Suprapubic skin (tissue), 4 donors: ENCODE results near the gene CLIC3. TPM values are rescaled to one million over a fixed set of nuclear protein-coding genes. Genes with fewer than 3 reads are reported as not detected.

Experiments used
- DNase-seq, 2 donors: peaks; one replicate each; pipeline ENCODE4 v3.0.0-alpha.2; 2019; ENCODE audit warnings: low spot score in 2 of 2
- H3K27ac ChIP-seq: fragments of 200-600 bp; sonication (generic); one replicate; pipeline ENCODE4 v1.5.1; 2019
- H3K27me3 ChIP-seq: fragments of 200-600 bp; sonication (generic); one replicate; pipeline ENCODE4 v1.5.1; 2019
- H3K36me3 ChIP-seq: fragments of 200-600 bp; sonication (generic); one replicate; pipeline ENCODE4 v1.5.1; 2019
- H3K4me1 ChIP-seq: fragments of 200-600 bp; sonication (generic); one replicate; pipeline ENCODE4 v1.5.1; 2019
- H3K4me3 ChIP-seq: fragments of 200-600 bp; sonication (generic); one replicate; pipeline ENCODE4 v1.5.1; 2019; ENCODE audit warnings: mild to moderate bottlenecking
- H3K9me3 ChIP-seq: fragments of 200-600 bp; sonication (generic); one replicate; pipeline ENCODE4 v1.5.1; 2019
- EP300 ChIP-seq: sonication (generic); formaldehyde crosslinking; IDR thresholded peaks from one replicate; pipeline ENCODE4 v1.6.1; 2017; ENCODE audit warnings: antibody characterized with exemption
- POLR2A ChIP-seq, 2 donors: fragments of 450-650 bp; IDR thresholded peaks; one replicate each; pipeline ENCODE4 v1.6.1; 2017; ENCODE audit warnings: antibody characterized with exemption in 2 of 2, mild to moderate bottlenecking in 2 of 2, moderate library complexity in 2 of 2
- POLR2AphosphoS5 ChIP-seq, 3 donors: sonication (generic); formaldehyde crosslinking; IDR thresholded peaks; one replicate each; pipeline ENCODE4 v1.6.1; 2017; ENCODE audit warnings: antibody characterized with exemption in 3 of 3
- WGBS: methylation state at CpG from one replicate; pipeline ENCODE4 v1.1.5; 2018; 5-methylcytosine and 5-hydroxymethylcytosine counted together
- total RNA-seq, 4 donors: library from RNA; depleted of rRNA; stranded (reverse); fragments of >200 nt; gene quantifications; one replicate each; pipeline ENCODE4 v1.1.0, GENCODE V29; 2016
- TF ChIP-seq, protein P1 (sequence below), 2 donors: fragments of 200-600 bp in 1 of 2; fragments of 450-650 bp in 1 of 2; sonication (generic) in 1 of 2; IDR thresholded peaks; one replicate each; pipeline ENCODE4 v1.5.1; 2016 to 2019; ENCODE audit warnings: antibody characterized with exemption in 2 of 2, mild to moderate bottlenecking in 1 of 2, moderate library complexity in 1 of 2

CLIC3 gene
- total RNA-seq, 4 donors from 2014 or later: 20.6 to 159 (median 130) TPM

DNA sequence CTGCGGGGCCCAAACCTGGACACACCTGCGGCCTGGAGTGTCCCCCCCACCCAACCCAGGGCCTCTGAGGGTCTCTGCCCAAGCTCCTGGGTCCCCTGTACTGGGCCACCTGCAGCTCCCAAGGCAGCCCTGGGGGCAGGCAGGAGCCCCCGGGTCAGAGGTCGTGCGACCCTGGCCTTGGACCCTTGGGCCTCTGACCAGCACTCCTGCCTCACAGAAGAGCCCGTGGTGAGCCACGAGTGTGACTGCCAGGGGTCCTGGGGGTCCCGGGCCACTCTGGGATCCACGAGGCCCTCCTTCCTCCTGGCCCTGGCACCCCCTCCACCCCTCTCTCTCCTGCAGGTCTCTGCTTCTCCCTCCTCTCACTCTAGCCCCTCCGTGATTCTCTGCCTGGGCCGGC, 24.0 kb downstream of the CLIC3 start:
- Histone ChIP-seq H3K27me3 (no peaks in the 10 kb centered on the region), H3K27ac (no peak overlapping the region), H3K4me1 (peaks cover 30% of the 10 kb centered on the region), H3K4me3 (no peak overlapping the region), H3K9me3 (no peaks in the 10 kb centered on the region), H3K36me3 (no peaks in the 10 kb centered on the region)
- 80% methylated on average over 6 of the region's 11 CpGs for WGBS
- no peak for TF ChIP-seq POLR2AphosphoS5 (IDR thresholded peaks at IDR 0.05)
- TF ChIP-seq, protein P1, sequence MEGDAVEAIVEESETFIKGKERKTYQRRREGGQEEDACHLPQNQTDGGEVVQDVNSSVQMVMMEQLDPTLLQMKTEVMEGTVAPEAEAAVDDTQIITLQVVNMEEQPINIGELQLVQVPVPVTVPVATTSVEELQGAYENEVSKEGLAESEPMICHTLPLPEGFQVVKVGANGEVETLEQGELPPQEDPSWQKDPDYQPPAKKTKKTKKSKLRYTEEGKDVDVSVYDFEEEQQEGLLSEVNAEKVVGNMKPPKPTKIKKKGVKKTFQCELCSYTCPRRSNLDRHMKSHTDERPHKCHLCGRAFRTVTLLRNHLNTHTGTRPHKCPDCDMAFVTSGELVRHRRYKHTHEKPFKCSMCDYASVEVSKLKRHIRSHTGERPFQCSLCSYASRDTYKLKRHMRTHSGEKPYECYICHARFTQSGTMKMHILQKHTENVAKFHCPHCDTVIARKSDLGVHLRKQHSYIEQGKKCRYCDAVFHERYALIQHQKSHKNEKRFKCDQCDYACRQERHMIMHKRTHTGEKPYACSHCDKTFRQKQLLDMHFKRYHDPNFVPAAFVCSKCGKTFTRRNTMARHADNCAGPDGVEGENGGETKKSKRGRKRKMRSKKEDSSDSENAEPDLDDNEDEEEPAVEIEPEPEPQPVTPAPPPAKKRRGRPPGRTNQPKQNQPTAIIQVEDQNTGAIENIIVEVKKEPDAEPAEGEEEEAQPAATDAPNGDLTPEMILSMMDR (IDR thresholded peaks at IDR 0.05): no peak
- no peak for TF ChIP-seq EP300
- TF ChIP-seq POLR2A (IDR thresholded peaks at IDR 0.05): no peak
- DNase-seq: no peak

DNA sequence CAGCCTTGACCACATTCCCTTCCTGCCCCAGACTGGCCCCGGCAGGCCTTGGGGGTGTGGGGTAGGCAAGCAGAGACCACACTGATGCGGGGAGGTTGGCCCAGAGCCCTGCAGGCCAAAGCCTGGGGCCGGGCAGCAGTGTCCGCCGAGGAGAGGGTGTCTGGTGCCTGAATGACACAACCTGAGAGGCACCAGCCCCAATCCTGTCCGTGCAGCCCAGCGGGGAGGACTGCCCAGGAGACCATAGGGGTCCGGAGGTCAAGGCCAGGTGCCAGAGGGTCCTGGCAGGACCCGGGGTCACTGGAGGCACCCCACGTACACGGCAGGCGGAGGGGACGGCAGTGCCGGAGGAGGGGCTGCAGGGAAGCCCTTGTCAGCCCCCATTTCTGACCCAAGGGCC, 24.6 kb downstream of the CLIC3 start:
- Histone ChIP-seq H3K27me3 (no peaks in the 10 kb centered on the region), H3K4me1 (peaks cover 26% of the 10 kb centered on the region), H3K4me3 (no peak overlapping the region), H3K36me3 (no peaks in the 10 kb centered on the region), H3K9me3 (no peaks in the 10 kb centered on the region), H3K27ac (no peak overlapping the region)
- TF ChIP-seq POLR2A (IDR thresholded peaks at IDR 0.05) (no peak), POLR2AphosphoS5 (IDR thresholded peaks at IDR 0.05) (no peak), EP300 (no peak)
- TF ChIP-seq, protein P1 (IDR thresholded peaks at IDR 0.05): no peak
- no CpG with 5 or more reads among the region's 14 CpGs for WGBS
- no peak for DNase-seq

DNA sequence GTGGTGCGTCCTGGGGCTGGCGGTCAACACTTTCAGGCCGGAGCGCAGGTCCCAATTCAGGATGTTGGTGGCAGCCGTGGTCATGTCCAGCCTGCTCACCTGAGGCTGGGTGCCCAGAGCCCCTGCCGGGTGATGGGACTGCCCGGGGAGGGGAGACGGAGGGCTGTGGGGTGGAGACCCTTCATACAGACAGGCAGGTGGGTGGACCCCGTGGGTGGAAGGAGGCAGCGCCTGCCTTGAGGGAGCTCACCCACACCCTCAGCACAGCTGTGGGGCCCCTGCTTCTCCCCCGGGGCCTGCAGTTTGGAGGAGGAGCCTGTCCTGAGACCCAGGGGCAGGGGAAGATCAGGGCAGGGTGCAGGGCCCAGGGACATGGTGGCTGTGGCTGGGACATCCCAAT, 26.0 kb downstream of the CLIC3 start:
- Histone ChIP-seq H3K27me3 (no peaks in the 10 kb centered on the region), H3K4me3 (no peak overlapping the region), H3K4me1 (peaks cover 18% of the 10 kb centered on the region)

DNA sequence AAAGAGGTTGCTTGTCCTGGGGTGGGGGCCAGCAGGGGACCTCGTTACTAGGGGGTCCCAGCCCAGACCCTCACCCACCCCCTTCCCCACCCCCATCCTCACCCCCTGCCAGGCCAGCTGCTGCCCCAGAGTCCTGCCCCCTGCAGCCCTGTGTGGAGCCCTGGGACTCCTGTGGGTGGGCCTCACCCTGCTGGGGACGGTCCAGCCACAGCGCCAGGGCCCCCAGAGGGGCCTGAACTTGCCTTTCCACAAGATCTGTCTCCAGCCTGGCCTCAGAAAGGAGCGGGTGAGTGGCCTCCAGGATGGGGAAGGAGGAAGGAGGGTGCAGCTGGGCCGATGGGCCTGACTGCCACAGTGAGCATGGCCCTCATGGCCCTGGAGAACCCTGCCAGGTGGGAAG, 26.6 kb downstream of the CLIC3 start:
- H3K9me3 ChIP-seq: no peaks in the 10 kb centered on the region
- TF ChIP-seq POLR2AphosphoS5 (IDR thresholded peaks at IDR 0.05): no peak
- TF ChIP-seq, protein P1 (IDR thresholded peaks at IDR 0.05): no peak
- no peak for TF ChIP-seq EP300
- TF ChIP-seq POLR2A (IDR thresholded peaks at IDR 0.05): no peak
- DNase-seq: no peak
- H3K27ac ChIP-seq: no peak overlapping the region
- 90% methylated on average over 2 of the region's 5 CpGs for WGBS
- H3K36me3 ChIP-seq: no peaks in the 10 kb centered on the region
- H3K4me3 ChIP-seq: no peak overlapping the region
- peaks cover 14% of the 10 kb centered on the region for H3K4me1 ChIP-seq
- H3K27me3 ChIP-seq: no peaks in the 10 kb centered on the region

More for the DNA sequence above, 26.0 kb downstream of the CLIC3 start:
- TF ChIP-seq POLR2A (IDR thresholded peaks at IDR 0.05) (no peak), EP300 (no peak), POLR2AphosphoS5 (IDR thresholded peaks at IDR 0.05) (no peak)
- TF ChIP-seq, protein P1 (IDR thresholded peaks at IDR 0.05): no peak
- H3K36me3 ChIP-seq: no peaks in the 10 kb centered on the region
- no peak overlapping the region for H3K27ac ChIP-seq
- no peaks in the 10 kb centered on the region for H3K9me3 ChIP-seq
- DNase-seq: no peak
- no CpG with 5 or more reads among the region's 11 CpGs for WGBS

DNA sequence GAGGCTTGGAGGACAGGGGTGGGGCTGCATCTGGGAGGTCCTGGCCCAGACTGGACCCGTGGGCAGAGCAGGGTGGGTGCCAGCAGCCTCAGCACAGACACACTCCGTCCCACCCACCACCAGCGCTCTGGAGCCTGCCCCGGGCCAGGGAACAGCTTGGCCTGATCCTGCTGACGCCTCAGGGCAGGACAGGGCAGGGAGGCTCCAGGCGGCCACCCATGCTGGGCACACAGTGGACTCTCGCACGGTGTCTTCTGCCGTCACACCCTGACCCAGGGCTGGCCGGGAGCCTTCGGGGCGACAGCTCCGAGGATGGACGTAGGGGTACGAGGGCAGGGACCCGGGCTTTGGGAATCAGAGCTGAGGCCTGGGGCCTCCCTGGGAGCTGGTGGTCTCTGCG, 27.2 kb downstream of the CLIC3 start:
- Histone ChIP-seq H3K36me3 (no peaks in the 10 kb centered on the region), H3K27ac (no peak overlapping the region), H3K4me1 (peaks cover 14% of the 10 kb centered on the region), H3K27me3 (no peaks in the 10 kb centered on the region), H3K4me3 (no peak overlapping the region), H3K9me3 (no peaks in the 10 kb centered on the region)
- WGBS: 40% methylated on average over 1 of the region's 17 CpGs
- no peak for DNase-seq
- no peak for TF ChIP-seq POLR2A (IDR thresholded peaks at IDR 0.05)
- TF ChIP-seq POLR2AphosphoS5 (IDR thresholded peaks at IDR 0.05): no peak
- TF ChIP-seq EP300: no peak
- TF ChIP-seq, protein P1 (IDR thresholded peaks at IDR 0.05): no peak
